Ascending aorta (tissue), 2 donors: Measurements from ENCODE around the gene MAML2. TPM values are rescaled to one million over a fixed set of nuclear protein-coding genes. Genes with fewer than 3 reads are reported as not detected.

Experiments
- DNase-seq, 2 donors: peaks; one replicate each; pipeline ENCODE4 v3.0.0-alpha.2; 2019; ENCODE audit warnings: low spot score in 2 of 2
- H3K27ac ChIP-seq, 2 donors: fragments of 200-600 bp; sonication (generic); one replicate each; pipeline ENCODE4 v1.5.1; 2016 to 2017; ENCODE audit warnings: mild to moderate bottlenecking in 1 of 2
- H3K27me3 ChIP-seq: fragments of 200-600 bp; sonication (generic); one replicate; pipeline ENCODE4 v1.5.1; 2017
- H3K36me3 ChIP-seq, 2 donors: fragments of 200-600 bp; sonication (generic); one replicate each; pipeline ENCODE4 v1.5.1; 2016
- H3K4me1 ChIP-seq, 2 donors: fragments of 200-600 bp; sonication (generic); one replicate each; pipeline ENCODE4 v1.5.1; 2016 to 2017; ENCODE audit warnings: mild to moderate bottlenecking in 1 of 2
- H3K4me3 ChIP-seq, 2 donors: fragments of 200-600 bp; sonication (generic); one replicate each; pipeline ENCODE4 v1.5.1; 2016 to 2017; ENCODE audit warnings: mild to moderate bottlenecking in 1 of 2
- H3K9me3 ChIP-seq, 2 donors: fragments of 200-600 bp; sonication (generic); one replicate each; pipeline ENCODE4 v1.5.1; 2016
- CTCF ChIP-seq, 3 experiments: fragments of 200-600 bp in 2 of 3; fragments of 450-650 bp in 1 of 3; sonication (generic) in 2 of 3; IDR thresholded peaks; one replicate each; pipeline ENCODE4 v1.5.1; 2016 to 2019; ENCODE audit warnings: antibody characterized with exemption in 3 of 3, mild to moderate bottlenecking in 1 of 3, moderate library complexity in 1 of 3
- intact Hi-C: fragments of 100-400 bp; cut with DNase I; formaldehyde crosslinking; loops from one replicate; pipeline ENCODE4 v1.15.1; 2023
- total RNA-seq: library from RNA; depleted of rRNA; stranded (reverse); fragments of >200 nt; gene quantifications from one replicate; pipeline ENCODE4 v1.1.0, GENCODE V29; 2016

Gene MAML2
- total RNA-seq, 1 donor from 2014 or later, result 13.2 TPM

GRCh38 chr11:96221244-96222070 lies 121.5 kb downstream of the MAML2 start:
- no peaks in the 10 kb centered on the region for H3K9me3 ChIP-seq
- TF ChIP-seq CTCF (IDR thresholded peaks at IDR 0.05), result no peak
- peak overlapping the region; percentile 12 to 58 for H3K27ac ChIP-seq
- peak overlapping the region in 1 of 2 donors; percentile 44 for H3K4me3 ChIP-seq
- intact Hi-C loops, result no loop called here
- H3K4me1 ChIP-seq, result peaks cover 17 to 53% of the 10 kb centered on the region in 2 donors
- H3K36me3 ChIP-seq, result no peaks in the 10 kb centered on the region
- DNase-seq, result no peak
- H3K27me3 ChIP-seq, result no peaks in the 10 kb centered on the region

GRCh38 chr11:96219981-96220623 lies 122.9 kb downstream of the MAML2 start:
- Histone ChIP-seq H3K4me3 (no peak overlapping the region), H3K27me3 (no peaks in the 10 kb centered on the region), H3K9me3 (no peaks in the 10 kb centered on the region), H3K4me1 (peaks cover 16 to 57% of the 10 kb centered on the region in 2 donors), H3K36me3 (no peaks in the 10 kb centered on the region), H3K27ac (peak overlapping the region; percentile 69 to 75)
- intact Hi-C loops, result loop anchor here (5.0 kb wide), 1 partner anchor 58 kb away; no protein-coding TSS in a partner anchor
- peak in 1 of 2 donors; percentile 76 for DNase-seq
- no peak for TF ChIP-seq CTCF (IDR thresholded peaks at IDR 0.05)

- intact Hi-C loops, result loop anchor here (5.0 kb wide), 1 partner anchor 57 kb away; no protein-coding TSS in a partner anchor
- Histone ChIP-seq H3K9me3 (no peaks in the 10 kb centered on the region), H3K27ac (peak overlapping the region; percentile 69 to 75), H3K36me3 (no peaks in the 10 kb centered on the region), H3K4me1 (peaks cover 20 to 68% of the 10 kb centered on the region in 2 donors), H3K27me3 (no peaks in the 10 kb centered on the region), H3K4me3 (no peak overlapping the region)
- TF ChIP-seq CTCF (IDR thresholded peaks at IDR 0.05), result no peak
- no peak for DNase-seq
Measured at GRCh38 chr11:96218901-96219300, 124.1 kb downstream of the MAML2 start.

GRCh38 chr11:96218006-96218405 lies 125.0 kb downstream of the MAML2 start:
- no peak for DNase-seq
- Histone ChIP-seq H3K4me3 (no peak overlapping the region), H3K4me1 (peaks cover 21 to 72% of the 10 kb centered on the region in 2 donors), H3K27ac (peak overlapping the region; percentile 69 to 75), H3K9me3 (no peaks in the 10 kb centered on the region), H3K36me3 (no peaks in the 10 kb centered on the region), H3K27me3 (no peaks in the 10 kb centered on the region)
- no peak for TF ChIP-seq CTCF (IDR thresholded peaks at IDR 0.05)
- intact Hi-C loops, result loop anchor here (5.0 kb wide), 1 partner anchor 56 kb away; no protein-coding TSS in a partner anchor

- intact Hi-C loops, result loop anchor here (5.0 kb wide), 1 partner anchor 55 kb away; no protein-coding TSS in a partner anchor
- peak overlapping the region; percentile 69 to 75 for H3K27ac ChIP-seq
- H3K36me3 ChIP-seq, result no peaks in the 10 kb centered on the region
- no peak for TF ChIP-seq CTCF (IDR thresholded peaks at IDR 0.05)
- no peaks in the 10 kb centered on the region for H3K27me3 ChIP-seq
- no peak for DNase-seq
- H3K4me3 ChIP-seq, result no peak overlapping the region
- no peaks in the 10 kb centered on the region for H3K9me3 ChIP-seq
- peaks cover 27 to 76% of the 10 kb centered on the region in 2 donors for H3K4me1 ChIP-seq
Measured at GRCh38 chr11:96217206-96217605, 125.8 kb downstream of the MAML2 start.
